ENCODE data around the gene PSMD10.

The PSMD10 gene

GRCh38 chrX:108121291-108121690 is 29.9 kb upstream of the PSMD10 start:
- H3K4ac ChIP-seq (ENCODE audit: low read length), result no peak overlapping the region
- no peak overlapping the region for H4K91ac ChIP-seq (ENCODE audit: low read depth, low read length, poor library complexity)
- no peak overlapping the region for H2BK5ac ChIP-seq (ENCODE audit: low read length)
- no peak overlapping the region for H2AFZ ChIP-seq (ENCODE audit: low read length)
- no peak overlapping the region for H3K23ac ChIP-seq (ENCODE audit: low read depth, low read length, poor library complexity)
- no peak overlapping the region for H3K18ac ChIP-seq (ENCODE audit: low read length)
- H3K27me3 ChIP-seq (ENCODE audit: control insufficient read depth in 3 of 3, insufficient read depth in 3 of 3, low read depth in 1 of 3, low read length in 3 of 3), result peaks cover 0 to 9% (median 0%) of the 10 kb centered on the region in 3 experiments
- no peak overlapping the region for H2BK15ac ChIP-seq (ENCODE audit: low read length)
- no CpG with 5 or more reads among the region's 3 CpGs for WGBS, 2 donors (ENCODE audit: extremely low coverage in 2 of 2, insufficient read length in 2 of 2, insufficient replicate concordance in 1 of 2)
- H4K8ac ChIP-seq (ENCODE audit: low read depth, low read length), result no peak overlapping the region
- H2BK12ac ChIP-seq (ENCODE audit: low read length), result no peak overlapping the region
- H3K79me1 ChIP-seq (ENCODE audit: low read depth, low read length), result no peaks in the 10 kb centered on the region
- no peaks in the 10 kb centered on the region for H3K36me3 ChIP-seq (replicated peaks in 1 of 2; ENCODE audit: control insufficient read depth in 2 of 2, insufficient read depth in 2 of 2, low read length in 2 of 2)
- H3K9ac ChIP-seq (ENCODE audit: low read depth, low read length, poor library complexity), result no peak overlapping the region
- H3K4me1 ChIP-seq (ENCODE audit: control insufficient read depth in 2 of 2, insufficient read depth in 1 of 2, low read depth in 1 of 2, low read length in 2 of 2), result peaks cover 0 to 8% of the 10 kb centered on the region in 2 donors
- no peaks in the 10 kb centered on the region for H3K9me3 ChIP-seq (replicated peaks in 1 of 2; ENCODE audit: control insufficient read depth in 2 of 2, insufficient read depth in 1 of 2, low read depth in 1 of 2, low read length in 2 of 2)
- no peak overlapping the region for H2BK120ac ChIP-seq (ENCODE audit: low read depth, low read length)
- DNase-seq (ENCODE audit: low spot score), result no peak
- H3K4me3 ChIP-seq (ENCODE audit: low read length in 2 of 2), result no peak overlapping the region
- H3K14ac ChIP-seq (ENCODE audit: low read length), result no peak overlapping the region
- H3K4me2 ChIP-seq (ENCODE audit: insufficient read depth, low read length, poor library complexity, severe bottlenecking), result no peak overlapping the region
- no peak overlapping the region for H2AK5ac ChIP-seq (ENCODE audit: low read depth, low read length)
- no peak overlapping the region for H3K27ac ChIP-seq (replicated peaks; ENCODE audit: low read length)

- H3K23ac ChIP-seq (ENCODE audit: low read depth, low read length, poor library complexity), result no peak overlapping the region
- H2BK120ac ChIP-seq (ENCODE audit: low read depth, low read length), result no peak overlapping the region
- no peaks in the 10 kb centered on the region for H3K79me1 ChIP-seq (ENCODE audit: low read depth, low read length)
- H3K27ac ChIP-seq (replicated peaks; ENCODE audit: low read length), result no peak overlapping the region
- no peak overlapping the region for H2AK5ac ChIP-seq (ENCODE audit: low read depth, low read length)
- no peak overlapping the region for H4K8ac ChIP-seq (ENCODE audit: low read depth, low read length)
- H3K14ac ChIP-seq (ENCODE audit: low read length), result no peak overlapping the region
- H3K18ac ChIP-seq (ENCODE audit: low read length), result no peak overlapping the region
- H4K91ac ChIP-seq (ENCODE audit: low read depth, low read length, poor library complexity), result no peak overlapping the region
- H3K36me3 ChIP-seq (replicated peaks in 1 of 2; ENCODE audit: control insufficient read depth in 2 of 2, insufficient read depth in 2 of 2, low read length in 2 of 2), result no peaks in the 10 kb centered on the region
- no peak overlapping the region for H3K4ac ChIP-seq (ENCODE audit: low read length)
- H2AFZ ChIP-seq (ENCODE audit: low read length), result no peak overlapping the region
- H3K4me2 ChIP-seq (ENCODE audit: insufficient read depth, low read length, poor library complexity, severe bottlenecking), result no peak overlapping the region
- peaks cover 0 to 4% of the 10 kb centered on the region in 2 donors for H3K4me1 ChIP-seq (ENCODE audit: control insufficient read depth in 2 of 2, insufficient read depth in 1 of 2, low read depth in 1 of 2, low read length in 2 of 2)
- H2BK15ac ChIP-seq (ENCODE audit: low read length), result no peak overlapping the region
- H3K9me3 ChIP-seq (replicated peaks in 1 of 2; ENCODE audit: control insufficient read depth in 2 of 2, insufficient read depth in 1 of 2, low read depth in 1 of 2, low read length in 2 of 2), result no peaks in the 10 kb centered on the region
- H2BK5ac ChIP-seq (ENCODE audit: low read length), result no peak overlapping the region
- no peak overlapping the region for H3K9ac ChIP-seq (ENCODE audit: low read depth, low read length, poor library complexity)
- no peak overlapping the region for H3K4me3 ChIP-seq (ENCODE audit: low read length in 2 of 2)
- H3K27me3 ChIP-seq (ENCODE audit: control insufficient read depth in 3 of 3, insufficient read depth in 3 of 3, low read depth in 1 of 3, low read length in 3 of 3), result peaks cover 0 to 9% (median 0%) of the 10 kb centered on the region in 3 experiments
- no peak for DNase-seq (ENCODE audit: low spot score)
- no peak overlapping the region for H2BK12ac ChIP-seq (ENCODE audit: low read length)
- WGBS, 2 donors (ENCODE audit: extremely low coverage in 2 of 2, insufficient read length in 2 of 2, insufficient replicate concordance in 1 of 2), result no CpG with 5 or more reads among the region's 3 CpGs
Measured at GRCh38 chrX:108117988-108118387, 26.6 kb upstream of the PSMD10 start.

GRCh38 chrX:108114541-108114940 is 23.2 kb upstream of the PSMD10 start:
- Histone ChIP-seq H2AFZ (ENCODE audit: low read length) (no peak overlapping the region), H2BK5ac (ENCODE audit: low read length) (no peak overlapping the region), H3K79me1 (ENCODE audit: low read depth, low read length) (no peaks in the 10 kb centered on the region), H3K4me2 (ENCODE audit: insufficient read depth, low read length, poor library complexity, severe bottlenecking) (no peak overlapping the region), H3K14ac (ENCODE audit: low read length) (no peak overlapping the region), H3K4me3 (ENCODE audit: low read length in 2 of 2) (no peak overlapping the region), H2BK120ac (ENCODE audit: low read depth, low read length) (no peak overlapping the region), H3K27ac (replicated peaks; ENCODE audit: low read length) (no peak overlapping the region), H3K4me1 (ENCODE audit: control insufficient read depth in 2 of 2, insufficient read depth in 1 of 2, low read depth in 1 of 2, low read length in 2 of 2) (no peaks in the 10 kb centered on the region), H4K8ac (ENCODE audit: low read depth, low read length) (no peak overlapping the region), H3K27me3 (ENCODE audit: control insufficient read depth in 3 of 3, insufficient read depth in 3 of 3, low read depth in 1 of 3, low read length in 3 of 3) (peaks cover 0 to 5% (median 0%) of the 10 kb centered on the region in 3 experiments), H3K36me3 (replicated peaks in 1 of 2; ENCODE audit: control insufficient read depth in 2 of 2, insufficient read depth in 2 of 2, low read length in 2 of 2) (no peaks in the 10 kb centered on the region), H4K91ac (ENCODE audit: low read depth, low read length, poor library complexity) (no peak overlapping the region), H2BK12ac (ENCODE audit: low read length) (no peak overlapping the region), H3K9me3 (replicated peaks in 1 of 2; ENCODE audit: control insufficient read depth in 2 of 2, insufficient read depth in 1 of 2, low read depth in 1 of 2, low read length in 2 of 2) (no peaks in the 10 kb centered on the region), H3K4ac (ENCODE audit: low read length) (no peak overlapping the region), H2AK5ac (ENCODE audit: low read depth, low read length) (no peak overlapping the region), H2BK15ac (ENCODE audit: low read length) (no peak overlapping the region), H3K18ac (ENCODE audit: low read length) (no peak overlapping the region), H3K9ac (ENCODE audit: low read depth, low read length, poor library complexity) (no peak overlapping the region), H3K23ac (ENCODE audit: low read depth, low read length, poor library complexity) (no peak overlapping the region)
- DNase-seq (ENCODE audit: low spot score), result no peak

- Histone ChIP-seq H3K9me3 (replicated peaks in 1 of 2; ENCODE audit: control insufficient read depth in 2 of 2, insufficient read depth in 1 of 2, low read depth in 1 of 2, low read length in 2 of 2) (no peaks in the 10 kb centered on the region), H3K27me3 (ENCODE audit: control insufficient read depth in 3 of 3, insufficient read depth in 3 of 3, low read depth in 1 of 3, low read length in 3 of 3) (no peaks in the 10 kb centered on the region), H2BK120ac (ENCODE audit: low read depth, low read length) (no peak overlapping the region), H2BK15ac (ENCODE audit: low read length) (no peak overlapping the region), H3K18ac (ENCODE audit: low read length) (no peak overlapping the region), H3K23ac (ENCODE audit: low read depth, low read length, poor library complexity) (no peak overlapping the region), H3K14ac (ENCODE audit: low read length) (no peak overlapping the region), H2AFZ (ENCODE audit: low read length) (no peak overlapping the region), H3K79me1 (ENCODE audit: low read depth, low read length) (no peaks in the 10 kb centered on the region), H2BK5ac (ENCODE audit: low read length) (no peak overlapping the region), H4K8ac (ENCODE audit: low read depth, low read length) (no peak overlapping the region), H2BK12ac (ENCODE audit: low read length) (no peak overlapping the region), H3K9ac (ENCODE audit: low read depth, low read length, poor library complexity) (no peak overlapping the region), H3K4me3 (ENCODE audit: low read length in 2 of 2) (no peak overlapping the region), H3K4me2 (ENCODE audit: insufficient read depth, low read length, poor library complexity, severe bottlenecking) (no peak overlapping the region), H4K91ac (ENCODE audit: low read depth, low read length, poor library complexity) (no peak overlapping the region), H3K4ac (ENCODE audit: low read length) (no peak overlapping the region), H3K36me3 (replicated peaks in 1 of 2; ENCODE audit: control insufficient read depth in 2 of 2, insufficient read depth in 2 of 2, low read length in 2 of 2) (no peaks in the 10 kb centered on the region), H3K27ac (replicated peaks; ENCODE audit: low read length) (no peak overlapping the region), H2AK5ac (ENCODE audit: low read depth, low read length) (no peak overlapping the region), H3K4me1 (ENCODE audit: control insufficient read depth in 2 of 2, insufficient read depth in 1 of 2, low read depth in 1 of 2, low read length in 2 of 2) (no peaks in the 10 kb centered on the region)
- DNase-seq (ENCODE audit: low spot score), result no peak
Measured at GRCh38 chrX:108105473-108105872, 14.1 kb upstream of the PSMD10 start.
